ENCODE results near the gene HFE. TPM values are rescaled to one million over a fixed set of nuclear protein-coding genes. Genes with fewer than 3 reads are reported as not detected.

Gene HFE
- total RNA-seq, 6 donors from 2014 or later, result 3.8 to 26.2 (median 8.5) TPM

DNA sequence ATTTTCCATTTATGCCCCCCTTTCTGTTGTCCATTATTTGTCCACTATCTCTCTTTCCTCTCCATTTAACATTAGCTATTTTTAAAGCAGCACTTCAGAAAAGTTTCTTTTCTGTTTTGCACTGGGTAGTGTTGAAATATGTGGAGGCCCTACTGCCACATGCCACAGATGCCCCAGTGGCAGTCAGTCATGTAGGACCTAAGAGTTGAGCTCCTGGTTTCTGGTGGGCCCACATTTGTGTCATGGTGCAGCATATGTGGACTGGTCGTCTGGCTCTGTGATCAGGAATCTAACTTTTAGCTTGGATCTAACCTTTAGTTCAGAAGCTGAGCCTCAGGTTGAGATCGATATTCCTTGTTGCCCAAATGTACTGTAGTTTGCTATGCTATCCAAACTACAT lies 54.8 kb downstream of the HFE start:
- Histone ChIP-seq H3K4me3 (no peak overlapping the region), H3K27me3 (no peaks in the 10 kb centered on the region), H3K4me1 (no peaks in the 10 kb centered on the region), H3K27ac (no peak overlapping the region), H3K36me3 (peaks cover 3 to 23% (median 12%) of the 10 kb centered on the region in 4 donors), H3K9me3 (no peaks in the 10 kb centered on the region)
- ATAC-seq (ENCODE audit: low FRiP score in 2 of 2), result no peak
- no peak for TF ChIP-seq POLR2AphosphoS5 (IDR thresholded peaks at IDR 0.05)
- TF ChIP-seq, protein P1, sequence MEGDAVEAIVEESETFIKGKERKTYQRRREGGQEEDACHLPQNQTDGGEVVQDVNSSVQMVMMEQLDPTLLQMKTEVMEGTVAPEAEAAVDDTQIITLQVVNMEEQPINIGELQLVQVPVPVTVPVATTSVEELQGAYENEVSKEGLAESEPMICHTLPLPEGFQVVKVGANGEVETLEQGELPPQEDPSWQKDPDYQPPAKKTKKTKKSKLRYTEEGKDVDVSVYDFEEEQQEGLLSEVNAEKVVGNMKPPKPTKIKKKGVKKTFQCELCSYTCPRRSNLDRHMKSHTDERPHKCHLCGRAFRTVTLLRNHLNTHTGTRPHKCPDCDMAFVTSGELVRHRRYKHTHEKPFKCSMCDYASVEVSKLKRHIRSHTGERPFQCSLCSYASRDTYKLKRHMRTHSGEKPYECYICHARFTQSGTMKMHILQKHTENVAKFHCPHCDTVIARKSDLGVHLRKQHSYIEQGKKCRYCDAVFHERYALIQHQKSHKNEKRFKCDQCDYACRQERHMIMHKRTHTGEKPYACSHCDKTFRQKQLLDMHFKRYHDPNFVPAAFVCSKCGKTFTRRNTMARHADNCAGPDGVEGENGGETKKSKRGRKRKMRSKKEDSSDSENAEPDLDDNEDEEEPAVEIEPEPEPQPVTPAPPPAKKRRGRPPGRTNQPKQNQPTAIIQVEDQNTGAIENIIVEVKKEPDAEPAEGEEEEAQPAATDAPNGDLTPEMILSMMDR (IDR thresholded peaks at IDR 0.05), result no peak
- no peak for DNase-seq
- WGBS, 2 donors, result 100% methylated on average over 2 of the region's 2 CpGs

Other genes starting within 250 kb of the HFE start
- under 1 TPM in 1 of 6 donors, not detected in 5; 0.40 TPM for gene SLC17A3, start 213.2 kb upstream of the HFE start, total RNA-seq
- gene SLC17A2, start 156.7 kb upstream of the HFE start, total RNA-seq, result not detected
- gene TRIM38, start 124.6 kb upstream of the HFE start, total RNA-seq, result 10 to 100 TPM in 5 of 6 donors, 1 to 10 TPM in 1; 9.0 to 22.0 (median 14.7) TPM